Uterus (tissue), 4 donors: ENCODE data around the gene ELOB. TPM values are rescaled to one million over a fixed set of nuclear protein-coding genes. Genes with fewer than 3 reads are reported as not detected.

Experiments
- DNase-seq, 2 donors: peaks; one replicate each; pipeline ENCODE4 v3.0.0-alpha.2; 2019 to 2020
- H3K27ac ChIP-seq, 2 donors: fragments of 200-600 bp; sonication (generic); 1 replicate in 1 of 2; 2 replicates in 1 of 2; pipeline ENCODE4 v1.5.1; 2016 to 2018
- H3K27me3 ChIP-seq, 2 donors: fragments of 200-600 bp; sonication (generic); one replicate each; pipeline ENCODE4 v1.5.1; 2018 to 2019; ENCODE audit warnings: control low read depth in 1 of 2
- H3K36me3 ChIP-seq, 2 donors: fragments of 200-600 bp; sonication (generic); one replicate each; pipeline ENCODE4 v1.5.1; 2019; ENCODE audit warnings: control low read depth in 1 of 2
- H3K4me1 ChIP-seq, 2 donors: fragments of 200-600 bp; sonication (generic); one replicate each; pipeline ENCODE4 v1.5.1; 2018 to 2019; ENCODE audit warnings: control low read depth in 1 of 2
- H3K4me3 ChIP-seq, 2 donors: fragments of 200-600 bp; sonication (generic); 1 replicate in 1 of 2; 2 replicates in 1 of 2; pipeline ENCODE4 v1.5.1; 2018 to 2019; ENCODE audit warnings: mild to moderate bottlenecking in 1 of 2
- H3K9me3 ChIP-seq, 2 donors: fragments of 200-600 bp; sonication (generic); one replicate each; pipeline ENCODE4 v1.5.1; 2019; ENCODE audit warnings: control low read depth in 1 of 2
- CTCF ChIP-seq, 4 experiments: fragments of 200-600 bp in 2 of 4; fragments of 450-650 bp in 2 of 4; sonication (generic) in 2 of 4; IDR thresholded peaks; one replicate each; pipeline ENCODE4 v1.5.1; 2016 to 2019; ENCODE audit warnings: antibody characterized with exemption in 4 of 4, mild to moderate bottlenecking in 2 of 4, moderate library complexity in 1 of 4
- POLR2A ChIP-seq, 2 donors: fragments of 450-650 bp; IDR thresholded peaks; one replicate each; pipeline ENCODE4 v1.6.1; 2016; ENCODE audit warnings: antibody characterized with exemption in 2 of 2, mild to moderate bottlenecking in 1 of 2, moderate library complexity in 1 of 2
- intact Hi-C: fragments of 100-400 bp; cut with DNase I; formaldehyde crosslinking; loops from one replicate; pipeline ENCODE4 v1.15.1; 2023; ENCODE audit warnings: low total_unique reads
- total RNA-seq, 4 donors: library from RNA; depleted of rRNA in 3 of 4; stranded (reverse); fragments of >200 nt in 3 of 4; gene quantifications; one replicate each; pipeline versions ENCODE4 v1.1.0 to v1.2.4, GENCODE V29; 2014 to 2023
- donor health status: DM: yes; HTN: yes; CAD: no.

The ELOB gene
- total RNA-seq, 4 donors from 2014 or later: 88.4 to 524 (median 219) TPM

- Histone ChIP-seq H3K4me1 (no peaks in the 10 kb centered on the region), H3K4me3 (no peak overlapping the region), H3K27ac (no peak overlapping the region), H3K9me3 (no peaks in the 10 kb centered on the region), H3K27me3 (no peaks in the 10 kb centered on the region), H3K36me3 (no peaks in the 10 kb centered on the region)
- intact Hi-C loops: no loop called here
- DNase-seq: no peak
- TF ChIP-seq CTCF (IDR thresholded peaks at IDR 0.05) (no peak), POLR2A (IDR thresholded peaks at IDR 0.05) (no peak)
Observed at GRCh38 chr16:2734844-2735515, 42.1 kb downstream of the ELOB start.

DNA sequence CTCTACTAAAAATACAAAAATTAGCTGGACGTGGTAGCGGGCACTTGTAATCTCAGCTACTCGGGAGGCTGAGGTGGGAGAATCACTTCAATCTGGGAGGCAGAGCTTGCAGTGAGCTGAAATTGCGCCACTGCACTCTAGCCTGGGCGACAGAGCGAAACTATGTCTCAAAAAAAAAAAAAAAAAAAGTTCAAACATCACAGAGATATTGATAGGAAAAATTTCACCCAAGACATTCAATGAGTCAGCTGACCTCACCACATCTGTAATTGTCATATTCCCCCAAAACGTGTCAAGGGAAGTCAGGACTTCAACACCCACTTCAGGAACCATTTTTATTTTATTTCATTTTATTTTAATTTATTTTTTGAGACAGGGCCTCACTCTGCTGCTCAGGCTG is 49.0 kb downstream of the ELOB start:
- Histone ChIP-seq H3K27ac (no peak overlapping the region), H3K9me3 (no peaks in the 10 kb centered on the region), H3K36me3 (no peaks in the 10 kb centered on the region), H3K4me1 (no peaks in the 10 kb centered on the region), H3K27me3 (no peaks in the 10 kb centered on the region), H3K4me3 (no peak overlapping the region)
- TF ChIP-seq POLR2A (IDR thresholded peaks at IDR 0.05) (no peak), CTCF (IDR thresholded peaks at IDR 0.05) (no peak)
- intact Hi-C loops: no loop called here
- no peak for DNase-seq

DNA sequence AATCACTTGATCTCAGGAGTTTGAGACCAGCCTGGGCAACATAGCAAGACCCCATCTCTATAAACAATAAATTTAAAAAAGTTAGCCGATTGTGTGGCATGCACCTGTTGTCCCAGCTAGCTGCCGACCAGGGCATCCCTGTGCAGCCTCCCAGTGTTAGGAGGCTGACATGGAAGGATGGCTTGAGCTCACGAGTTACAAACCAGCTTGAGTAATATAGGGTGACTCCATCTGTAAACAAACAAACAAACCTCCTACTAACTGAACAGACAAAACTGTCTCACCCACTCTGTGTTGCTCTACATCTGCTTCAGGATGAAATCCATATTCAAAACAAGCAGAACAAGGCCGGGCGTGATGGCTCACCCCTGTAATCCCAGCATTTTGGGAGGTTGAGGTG is 50.2 kb downstream of the ELOB start:
- H3K4me3 ChIP-seq: no peak overlapping the region
- no peak for TF ChIP-seq POLR2A (IDR thresholded peaks at IDR 0.05)
- TF ChIP-seq CTCF (IDR thresholded peaks at IDR 0.05): no peak
- intact Hi-C loops: no loop called here
- no peaks in the 10 kb centered on the region for H3K4me1 ChIP-seq
- no peaks in the 10 kb centered on the region for H3K9me3 ChIP-seq
- H3K27ac ChIP-seq: no peak overlapping the region
- no peaks in the 10 kb centered on the region for H3K27me3 ChIP-seq
- no peaks in the 10 kb centered on the region for H3K36me3 ChIP-seq
- no peak for DNase-seq

DNA sequence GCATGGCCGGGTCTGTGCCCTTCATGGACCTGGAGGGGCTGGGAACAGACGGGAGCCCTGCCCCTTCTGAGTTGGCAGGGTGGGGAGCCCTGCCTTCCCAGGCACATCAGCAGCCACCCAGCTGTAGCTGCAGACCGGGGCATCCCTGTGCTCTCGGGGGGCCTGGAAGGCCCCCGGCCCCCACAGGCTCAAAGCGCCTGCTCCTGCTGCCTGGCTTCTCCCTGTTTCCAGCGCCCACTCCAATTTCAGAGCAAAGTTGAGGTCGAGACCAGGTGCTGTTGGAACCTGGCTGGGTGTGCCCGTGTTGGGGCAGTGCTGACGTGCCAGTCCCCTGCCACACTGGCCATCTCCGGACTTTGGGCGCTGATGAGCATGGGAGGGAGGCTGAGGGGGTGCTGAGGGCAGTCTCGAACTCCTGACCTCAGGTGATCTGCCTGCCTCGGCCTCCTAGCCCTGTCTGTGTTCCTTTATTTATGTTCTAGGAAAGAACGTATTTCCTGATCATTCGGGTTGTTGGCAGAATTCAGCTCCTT is 52.2 kb downstream of the ELOB start:
- H3K4me3 ChIP-seq: no peak overlapping the region
- intact Hi-C loops: no loop called here

More for the DNA sequence above, 52.2 kb downstream of the ELOB start:
- no peak for DNase-seq
- no peaks in the 10 kb centered on the region for H3K27me3 ChIP-seq
- no peaks in the 10 kb centered on the region for H3K36me3 ChIP-seq
- no peak for TF ChIP-seq POLR2A (IDR thresholded peaks at IDR 0.05)
- TF ChIP-seq CTCF (IDR thresholded peaks at IDR 0.05): no peak
- H3K4me1 ChIP-seq: no peaks in the 10 kb centered on the region
- no peaks in the 10 kb centered on the region for H3K9me3 ChIP-seq
- no peak overlapping the region for H3K27ac ChIP-seq
